A549 (cell line): ENCODE data around the gene SHC4.

Experiments
- POLR2A ChIP-seq: IDR thresholded peaks from 2 replicates; pipeline ENCODE4 v1.6.1; 2012; ENCODE audit warnings: mild to moderate bottlenecking, low read length
- TF ChIP-seq, protein P1 (sequence below): IDR thresholded peaks from 2 replicates; pipeline ENCODE4 v1.6.1; 2012
- TF ChIP-seq, protein P2 (sequence below): fragments of >200 bp; sonication (Bioruptor Twin); formaldehyde crosslinking; IDR thresholded peaks from 3 replicates; pipeline ENCODE4 v1.5.1; 2016

DNA sequence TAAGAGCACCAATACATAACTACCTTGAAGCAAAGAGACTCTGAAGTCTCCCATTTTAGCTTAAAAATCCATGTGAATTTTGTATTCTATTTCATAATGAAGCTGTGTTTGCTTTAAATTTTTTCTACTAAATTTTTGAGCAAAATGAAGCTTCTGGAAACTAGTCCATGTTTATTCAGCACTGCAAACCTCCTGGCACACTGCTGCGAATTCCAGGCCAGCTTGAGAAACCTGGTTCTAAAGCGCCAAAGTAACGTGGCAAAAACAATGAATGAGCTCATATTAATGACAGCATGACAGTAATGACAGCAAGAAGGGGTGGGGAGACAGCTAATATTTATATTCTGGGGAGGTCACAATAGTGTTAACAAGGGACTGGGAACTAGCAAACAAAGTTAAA lies 178.5 kb downstream of the SHC4 start:
- TF ChIP-seq, protein P1, sequence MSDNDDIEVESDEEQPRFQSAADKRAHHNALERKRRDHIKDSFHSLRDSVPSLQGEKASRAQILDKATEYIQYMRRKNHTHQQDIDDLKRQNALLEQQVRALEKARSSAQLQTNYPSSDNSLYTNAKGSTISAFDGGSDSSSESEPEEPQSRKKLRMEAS, result no peak
- TF ChIP-seq, protein P2, sequence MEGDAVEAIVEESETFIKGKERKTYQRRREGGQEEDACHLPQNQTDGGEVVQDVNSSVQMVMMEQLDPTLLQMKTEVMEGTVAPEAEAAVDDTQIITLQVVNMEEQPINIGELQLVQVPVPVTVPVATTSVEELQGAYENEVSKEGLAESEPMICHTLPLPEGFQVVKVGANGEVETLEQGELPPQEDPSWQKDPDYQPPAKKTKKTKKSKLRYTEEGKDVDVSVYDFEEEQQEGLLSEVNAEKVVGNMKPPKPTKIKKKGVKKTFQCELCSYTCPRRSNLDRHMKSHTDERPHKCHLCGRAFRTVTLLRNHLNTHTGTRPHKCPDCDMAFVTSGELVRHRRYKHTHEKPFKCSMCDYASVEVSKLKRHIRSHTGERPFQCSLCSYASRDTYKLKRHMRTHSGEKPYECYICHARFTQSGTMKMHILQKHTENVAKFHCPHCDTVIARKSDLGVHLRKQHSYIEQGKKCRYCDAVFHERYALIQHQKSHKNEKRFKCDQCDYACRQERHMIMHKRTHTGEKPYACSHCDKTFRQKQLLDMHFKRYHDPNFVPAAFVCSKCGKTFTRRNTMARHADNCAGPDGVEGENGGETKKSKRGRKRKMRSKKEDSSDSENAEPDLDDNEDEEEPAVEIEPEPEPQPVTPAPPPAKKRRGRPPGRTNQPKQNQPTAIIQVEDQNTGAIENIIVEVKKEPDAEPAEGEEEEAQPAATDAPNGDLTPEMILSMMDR, result no peak
- TF ChIP-seq POLR2A, result no peak
